ENCODE measurements around the gene FBXL2.

The FBXL2 gene

DNA sequence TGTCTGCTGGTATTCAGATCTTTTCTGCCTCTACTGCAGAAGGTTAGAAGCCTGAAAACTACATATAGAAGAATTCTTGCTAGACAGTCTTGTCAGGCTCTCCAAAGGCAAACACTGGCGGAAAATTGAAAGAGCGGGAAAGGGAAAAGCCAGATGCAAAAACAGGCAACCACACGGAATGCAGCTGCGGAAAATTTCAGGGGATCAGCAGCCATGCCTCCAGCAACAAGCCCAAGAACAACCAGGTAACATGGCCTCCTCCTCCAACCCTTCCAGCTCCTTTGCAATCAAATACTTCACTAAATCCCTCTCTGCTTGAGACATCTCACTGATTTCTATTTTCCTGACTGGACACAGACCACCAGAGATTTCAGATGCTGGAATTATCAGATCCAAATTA is 153.3 kb downstream of the FBXL2 start:
- no peak for FAIRE-seq

DNA sequence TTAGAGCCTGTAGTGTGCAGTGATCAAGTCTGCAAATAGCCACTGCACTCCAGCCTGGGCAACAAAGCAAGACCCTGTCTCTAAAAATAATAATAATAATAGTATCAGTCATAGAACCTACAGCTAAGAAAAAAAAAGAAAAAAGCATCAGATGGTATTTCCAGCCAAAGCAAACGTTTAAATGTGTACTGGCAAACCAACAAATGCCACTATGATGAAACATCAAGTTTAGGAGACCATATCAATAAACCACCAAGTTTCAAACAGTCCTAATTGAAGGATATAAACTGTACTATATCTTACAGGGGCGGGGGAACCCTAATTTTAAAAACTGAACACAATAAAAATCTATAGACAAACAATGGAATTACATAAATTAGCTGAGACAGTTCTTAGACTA is 156.6 kb downstream of the FBXL2 start:
- no peak for FAIRE-seq

Measured in endometrium (tissue), 2 donors.